ENCODE measurements around the gene CPB1.
"Not testable (repeated sequence)": the region's sequence is repeated elsewhere in the genome, so short reads cannot be mapped to it uniquely, and the experiment has no call there.

Gene CPB1

DNA sequence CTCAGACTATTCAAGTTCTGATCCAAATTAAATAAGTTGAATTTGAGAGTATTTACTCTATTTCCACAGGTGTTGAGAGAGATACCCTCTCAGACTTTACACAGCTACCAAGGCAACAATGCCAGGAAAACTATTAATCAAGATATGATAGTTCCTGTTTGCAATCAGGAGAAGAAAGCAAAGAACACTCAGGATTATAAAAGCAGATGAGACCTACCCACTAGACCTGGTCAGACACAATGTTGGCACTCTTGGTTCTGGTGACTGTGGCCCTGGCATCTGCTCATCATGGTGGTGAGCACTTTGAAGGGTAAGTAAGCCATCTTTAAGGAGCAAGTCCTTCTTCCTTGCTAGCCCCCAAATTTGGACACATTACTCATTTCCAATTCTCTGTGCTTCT is at the start of gene CPB1:
Gene CPB1, plus strand, starts transcription at position 227 of the 400 bp plus-strand sequence. Its CDS starts 13 bp downstream, at position 240.
- DNase-seq = no peak

- DNase-seq = no peak
Measured at GRCh38 chr3:148778926-148779325, 48.7 kb upstream of the CPB1 start.

GRCh38 chr3:148785026-148785425 is 42.6 kb upstream of the CPB1 start:
- not testable (repeated sequence) for DNase-seq

DNA sequence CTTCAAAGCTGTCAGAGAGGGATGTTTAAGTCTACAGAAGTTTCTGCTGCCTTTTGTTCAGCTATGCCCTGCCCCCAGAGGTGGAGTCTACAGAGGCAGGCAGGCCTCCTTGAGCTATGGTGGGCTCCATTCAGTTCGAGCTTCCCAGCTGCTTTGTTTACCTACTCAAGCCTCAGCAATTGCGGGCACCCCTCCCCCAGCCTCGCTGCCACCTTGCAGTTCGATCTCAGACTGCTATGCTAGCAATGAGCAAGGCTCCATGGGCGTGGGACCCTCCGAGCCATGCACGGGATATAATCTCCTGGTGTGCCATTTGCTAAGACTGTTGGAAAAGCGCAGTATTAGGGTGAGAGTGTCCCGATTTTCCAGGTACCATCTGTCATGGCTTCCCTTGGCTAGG is 41.5 kb upstream of the CPB1 start:
- DNase-seq = not testable (repeated sequence)

DNA sequence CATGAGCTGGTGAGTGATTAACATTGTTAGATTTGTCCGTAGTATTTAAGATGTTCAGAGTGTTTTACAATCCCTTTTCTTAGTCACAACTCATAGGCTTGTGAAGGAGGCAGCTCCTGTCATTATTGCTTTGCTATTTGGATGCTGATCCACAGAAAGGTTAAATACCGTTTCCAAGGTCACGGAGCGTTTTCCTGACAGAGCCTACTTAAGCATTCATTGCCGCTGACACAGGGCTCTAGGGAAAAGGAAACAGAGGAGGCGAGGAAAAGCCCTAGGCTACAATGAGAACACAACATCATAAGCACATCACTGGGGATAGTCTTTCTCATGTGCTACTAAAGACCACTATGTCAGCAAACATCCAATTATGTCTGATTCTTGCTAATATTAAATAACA is 38.5 kb upstream of the CPB1 start:
- DNase-seq = no peak

DNA sequence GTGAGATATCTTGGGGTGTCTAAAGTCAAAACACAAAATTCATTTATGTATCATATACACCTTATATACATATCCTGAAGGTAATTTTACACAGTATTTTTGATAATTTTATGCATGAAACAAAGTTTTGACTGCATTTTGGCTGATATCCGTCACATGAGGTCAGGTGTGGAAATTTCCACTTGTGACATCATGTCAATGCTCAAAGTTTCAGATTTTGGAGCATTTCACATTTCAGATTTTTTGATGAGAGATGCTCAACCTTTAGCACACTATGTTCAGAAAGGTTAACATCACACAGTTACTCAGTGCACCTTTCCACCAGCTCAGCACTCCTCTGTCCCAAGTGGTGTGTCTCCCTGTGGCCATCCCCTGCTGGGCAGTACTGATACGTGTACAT is 37.7 kb upstream of the CPB1 start:
- DNase-seq = no peak

GRCh38 chr3:148790370-148790769 is 37.2 kb upstream of the CPB1 start:
- no peak for DNase-seq

DNA sequence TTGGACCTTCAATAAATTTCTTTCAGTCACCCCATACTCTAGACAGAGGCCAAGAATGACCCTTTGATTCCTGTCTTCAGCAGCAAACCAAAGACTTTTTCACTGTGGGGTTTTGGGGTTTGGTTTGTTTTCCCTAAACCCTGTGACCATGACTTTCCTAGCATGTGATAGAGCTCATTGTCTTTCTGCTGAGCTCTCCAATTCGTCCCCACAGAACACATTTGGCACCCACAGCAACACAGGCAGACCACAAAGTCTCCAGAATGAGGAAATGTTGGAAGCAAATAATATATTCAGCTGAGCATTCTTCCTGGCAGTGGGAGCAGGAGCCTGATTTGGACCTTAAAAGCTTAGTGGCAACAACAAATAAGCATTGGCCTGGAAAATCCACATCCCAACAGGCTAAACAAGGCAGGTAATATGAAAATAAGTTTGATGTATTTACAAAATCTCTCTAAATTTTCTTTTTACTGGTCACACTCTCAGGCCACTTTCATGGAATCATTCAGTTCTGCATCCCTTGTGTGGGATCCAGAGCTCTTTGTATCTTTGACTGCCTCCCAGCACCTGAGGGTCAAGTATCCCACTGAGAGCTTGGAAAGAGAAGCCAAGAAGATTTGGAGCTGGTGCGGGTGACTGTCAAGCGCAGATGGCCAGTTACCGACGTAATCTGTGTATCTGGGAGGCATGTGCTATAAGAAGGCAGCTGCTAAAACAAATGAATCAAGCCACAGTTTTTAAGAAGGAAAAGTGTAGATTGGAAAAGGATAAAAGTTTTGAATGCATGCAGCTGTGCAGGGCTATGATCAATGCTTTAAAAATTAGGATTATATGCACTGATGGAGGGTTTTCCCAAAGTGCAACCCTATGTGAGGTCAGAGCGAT is 36.5 kb upstream of the CPB1 start:
- DNase-seq = no peak

DNA sequence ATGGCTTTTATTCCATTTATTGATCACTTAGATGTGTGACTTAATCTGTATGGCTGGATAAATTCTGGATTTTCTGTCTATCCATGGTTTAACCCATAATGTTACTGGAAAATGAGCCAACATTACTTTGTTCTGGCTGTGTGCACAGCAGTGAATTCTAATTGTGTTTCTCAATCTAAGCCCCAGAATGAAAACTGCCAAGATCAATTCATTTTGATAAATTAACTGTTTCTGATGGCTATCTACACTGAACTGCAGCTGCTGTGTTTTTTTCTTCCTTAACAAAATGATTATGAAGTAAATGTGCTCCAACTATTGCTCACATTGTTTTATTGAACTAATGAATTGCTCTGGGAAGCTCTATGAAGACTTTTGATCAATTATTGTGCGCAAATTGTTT is 35.7 kb upstream of the CPB1 start:
- no peak for DNase-seq

- no peak for DNase-seq
Measured at GRCh38 chr3:148792516-148792915, 35.1 kb upstream of the CPB1 start.

DNA sequence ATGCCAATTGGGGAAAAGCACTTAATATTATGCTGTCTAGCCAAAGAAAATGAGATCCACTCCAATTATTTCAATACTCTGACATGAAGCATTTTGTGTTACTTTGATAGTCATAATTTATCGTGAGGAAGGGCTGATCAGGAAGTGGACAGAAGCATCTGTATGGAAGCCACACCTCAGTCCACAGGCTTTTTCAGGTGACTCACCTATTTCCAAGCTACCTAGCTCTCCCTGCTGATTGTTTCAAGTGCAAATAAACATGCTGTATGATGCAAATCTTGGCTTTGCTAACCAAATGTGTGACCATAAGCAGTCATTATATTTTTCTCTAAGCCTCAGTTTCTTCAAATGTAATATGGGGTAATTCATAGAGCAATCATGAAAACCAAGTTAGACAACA is 30.8 kb upstream of the CPB1 start:
- no peak for DNase-seq

GRCh38 chr3:148797795-148798194 is 29.8 kb upstream of the CPB1 start:
- no peak for DNase-seq

DNA sequence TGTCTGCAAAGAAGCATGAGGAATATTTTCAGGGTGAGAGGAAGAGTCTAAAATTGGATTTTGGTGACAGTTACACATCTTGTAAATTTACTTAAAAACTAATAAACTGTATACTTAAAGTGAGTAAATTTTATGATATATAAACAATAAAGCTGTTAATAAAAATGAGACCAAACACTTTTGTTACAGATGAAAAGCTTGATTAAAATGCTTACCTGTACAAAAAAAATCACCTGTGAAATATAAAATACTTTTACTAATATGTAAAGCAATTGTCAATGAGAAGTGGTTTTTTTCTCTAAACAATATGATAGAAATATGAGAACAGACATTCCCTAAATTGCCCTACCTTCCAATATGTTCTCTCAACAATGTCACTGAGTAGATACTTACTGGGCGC is 27.2 kb upstream of the CPB1 start:
- no peak for DNase-seq

GRCh38 chr3:148809835-148810234 is 17.8 kb upstream of the CPB1 start:
- no peak for DNase-seq

GRCh38 chr3:148815316-148816110 is 12.1 kb upstream of the CPB1 start:
- DNase-seq = no peak

DNA sequence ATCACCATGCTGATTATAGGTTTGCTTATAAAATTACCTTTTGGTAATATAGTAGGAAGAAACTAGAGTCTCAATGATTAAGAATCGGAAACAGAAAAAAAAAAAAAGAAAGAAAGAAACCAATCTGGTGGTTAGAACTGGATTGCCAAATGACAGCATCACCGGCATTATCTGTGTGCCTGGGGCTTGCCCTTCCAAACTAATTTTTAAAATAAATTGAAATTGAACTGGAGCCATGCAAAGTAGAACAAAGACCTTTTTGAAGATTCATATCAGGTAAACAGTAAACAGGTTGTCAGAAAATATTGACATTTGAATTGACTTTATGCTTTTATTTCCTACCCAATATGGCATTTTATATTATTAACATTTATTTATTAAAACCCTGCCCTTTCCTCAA is 11.2 kb upstream of the CPB1 start:
- DNase-seq = no peak

DNA sequence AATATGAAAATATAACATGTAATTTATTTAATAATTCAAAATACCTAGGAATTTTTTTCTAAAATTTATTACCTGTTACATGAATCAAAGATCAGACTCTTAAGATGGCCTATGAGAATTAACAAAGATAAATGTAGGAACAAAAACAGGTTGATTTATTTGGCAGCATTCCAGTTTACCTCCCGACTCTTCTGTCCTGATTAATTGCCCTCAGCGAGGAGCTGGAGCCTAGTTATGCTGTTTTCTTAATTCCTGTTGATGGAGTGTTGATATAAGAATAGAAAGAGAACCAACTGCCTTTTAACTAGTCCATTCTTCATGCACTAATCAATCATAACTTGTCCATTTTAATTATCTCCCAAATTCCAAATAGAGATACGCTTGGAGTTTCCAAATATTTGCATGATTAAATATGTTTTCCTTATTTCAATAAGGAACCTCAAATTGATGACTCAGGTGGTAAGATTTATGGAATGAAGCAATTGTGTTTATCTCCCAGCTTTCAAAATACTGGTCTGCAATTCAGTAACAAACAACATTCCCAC is 10.6 kb upstream of the CPB1 start:
- no peak for DNase-seq

DNA sequence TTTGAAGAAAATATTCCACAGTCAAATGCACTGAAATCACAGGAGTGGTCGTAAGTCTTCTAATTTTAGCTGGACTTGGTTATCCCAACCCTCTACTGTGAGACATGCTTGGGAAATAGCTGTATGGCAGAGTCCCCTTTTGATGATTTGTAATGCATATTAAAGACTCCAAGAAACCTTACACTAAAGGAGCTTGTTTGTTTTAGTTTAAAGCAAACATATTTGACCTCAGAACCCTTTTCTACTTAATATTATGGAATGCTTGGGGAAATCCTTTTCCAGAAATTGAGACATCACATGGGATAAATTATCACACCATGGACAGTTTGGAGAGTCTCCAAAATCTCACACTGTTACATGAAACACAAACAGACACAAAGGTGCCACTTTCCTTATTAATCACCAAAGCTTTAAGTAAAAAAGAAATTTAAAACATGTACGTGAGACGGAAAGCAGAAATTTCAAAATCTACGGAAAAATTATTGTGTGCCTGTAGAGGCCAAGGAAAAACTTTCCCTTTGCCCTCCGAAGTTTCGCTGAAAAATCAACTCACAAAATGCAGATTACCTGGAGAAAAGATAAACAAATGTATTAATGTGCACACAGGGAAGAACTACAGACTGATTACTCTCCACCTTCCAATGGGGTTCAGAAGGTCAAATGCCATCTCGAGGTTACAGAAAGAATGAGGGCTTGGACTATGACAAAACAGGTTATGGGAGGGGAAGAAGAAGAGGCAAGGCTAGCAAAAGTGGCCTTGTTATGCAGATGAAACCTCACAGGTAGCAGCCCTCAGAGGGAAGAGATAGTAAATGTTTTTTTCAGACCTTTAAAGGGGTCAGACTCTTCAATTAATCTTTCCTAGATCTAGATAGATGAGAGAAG is 7.0 kb upstream of the CPB1 start:
- DNase-seq = no peak

DNA sequence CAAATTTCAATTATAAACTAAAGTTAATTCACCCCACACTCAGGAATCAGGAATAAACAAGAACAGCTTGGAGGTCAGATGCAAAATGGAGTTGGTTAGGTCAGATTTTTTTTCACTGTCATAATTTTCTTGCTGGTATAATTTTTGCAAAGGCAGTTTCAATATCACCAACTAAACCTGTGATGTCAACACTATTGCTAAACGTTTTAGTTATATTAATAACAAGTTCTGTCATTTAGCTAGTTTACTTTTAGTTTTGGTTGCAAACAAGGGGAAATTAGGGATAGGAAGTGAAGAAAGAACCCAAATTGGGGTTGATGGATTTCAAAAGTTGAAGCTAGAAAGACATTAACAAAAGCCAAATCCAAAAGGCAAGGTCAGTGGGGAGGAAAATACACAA is 4.6 kb upstream of the CPB1 start:
- no peak for DNase-seq

- DNase-seq = no peak
Measured at GRCh38 chr3:148825476-148825875, 2.1 kb upstream of the CPB1 start.

DNA sequence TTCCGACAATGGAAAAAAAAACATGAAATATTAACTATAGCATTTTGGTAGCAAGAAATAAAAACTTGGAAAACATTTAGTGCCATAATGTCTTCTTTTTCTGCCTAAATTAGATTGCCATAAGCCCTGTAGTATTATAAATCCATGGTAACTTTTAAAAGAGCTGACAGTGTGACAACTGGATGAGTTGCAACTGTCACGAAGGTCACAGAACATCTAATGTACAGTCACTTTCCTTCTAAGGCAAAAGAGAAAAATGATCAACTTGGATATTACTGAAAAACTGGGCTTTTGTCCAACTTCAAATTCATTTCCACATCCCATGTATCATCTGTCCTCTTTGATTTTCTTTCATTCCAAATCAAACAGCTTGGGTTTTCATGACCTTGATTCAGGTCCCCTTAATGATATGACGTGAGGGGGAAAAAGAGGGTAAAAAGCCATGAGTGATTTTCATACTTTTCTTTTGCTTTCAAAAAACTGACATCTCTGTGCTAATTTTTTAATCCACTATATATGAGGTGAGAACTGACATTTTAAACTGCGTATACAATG is 602 bp downstream of the CPB1 start:
- no peak for DNase-seq

GRCh38 chr3:148829926-148830325 is 2.3 kb downstream of the CPB1 start:
- DNase-seq = no peak

- no peak for DNase-seq
Measured at GRCh38 chr3:148833223-148833622, 5.6 kb downstream of the CPB1 start.
